ENCODE data around the gene PRELP.

DNA sequence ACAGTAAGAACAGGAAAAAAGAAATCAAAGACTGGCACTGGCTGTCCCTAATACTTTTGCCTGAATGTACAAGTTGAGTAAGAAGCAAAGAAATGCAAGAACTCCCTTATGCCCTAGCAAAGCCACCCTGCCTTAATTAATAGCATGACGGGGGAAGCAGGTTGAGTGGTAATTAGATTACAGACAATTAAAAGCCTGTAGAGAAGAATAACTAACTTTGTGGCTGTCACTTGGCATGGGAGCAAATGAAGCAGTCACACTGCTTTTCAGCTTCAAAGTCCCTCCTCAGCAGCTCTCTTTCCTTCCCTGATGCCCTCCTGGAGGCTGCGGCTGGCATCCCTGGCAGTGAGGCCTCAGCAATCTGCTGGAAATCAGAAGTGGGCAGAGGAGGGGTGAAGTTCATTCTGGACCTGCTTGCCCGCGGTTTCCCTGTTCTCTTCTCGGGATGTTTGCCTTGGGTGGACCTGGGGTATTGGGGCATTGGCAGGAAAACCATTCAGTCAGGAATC lies 21.7 kb downstream of the PRELP start:
- TF ChIP-seq SIN3A (IDR thresholded peaks at IDR 0.05; ENCODE audit: borderline replicate concordance, insufficient read depth, low read length), result no peak
- TF ChIP-seq POLR2AphosphoS5 (IDR thresholded peaks at IDR 0.05; ENCODE audit: low read depth, low read length), result no peak
- TF ChIP-seq TAF1 (IDR thresholded peaks at IDR 0.05; ENCODE audit: borderline replicate concordance, insufficient read depth, low read length), result no peak
- TF ChIP-seq, protein P1, sequence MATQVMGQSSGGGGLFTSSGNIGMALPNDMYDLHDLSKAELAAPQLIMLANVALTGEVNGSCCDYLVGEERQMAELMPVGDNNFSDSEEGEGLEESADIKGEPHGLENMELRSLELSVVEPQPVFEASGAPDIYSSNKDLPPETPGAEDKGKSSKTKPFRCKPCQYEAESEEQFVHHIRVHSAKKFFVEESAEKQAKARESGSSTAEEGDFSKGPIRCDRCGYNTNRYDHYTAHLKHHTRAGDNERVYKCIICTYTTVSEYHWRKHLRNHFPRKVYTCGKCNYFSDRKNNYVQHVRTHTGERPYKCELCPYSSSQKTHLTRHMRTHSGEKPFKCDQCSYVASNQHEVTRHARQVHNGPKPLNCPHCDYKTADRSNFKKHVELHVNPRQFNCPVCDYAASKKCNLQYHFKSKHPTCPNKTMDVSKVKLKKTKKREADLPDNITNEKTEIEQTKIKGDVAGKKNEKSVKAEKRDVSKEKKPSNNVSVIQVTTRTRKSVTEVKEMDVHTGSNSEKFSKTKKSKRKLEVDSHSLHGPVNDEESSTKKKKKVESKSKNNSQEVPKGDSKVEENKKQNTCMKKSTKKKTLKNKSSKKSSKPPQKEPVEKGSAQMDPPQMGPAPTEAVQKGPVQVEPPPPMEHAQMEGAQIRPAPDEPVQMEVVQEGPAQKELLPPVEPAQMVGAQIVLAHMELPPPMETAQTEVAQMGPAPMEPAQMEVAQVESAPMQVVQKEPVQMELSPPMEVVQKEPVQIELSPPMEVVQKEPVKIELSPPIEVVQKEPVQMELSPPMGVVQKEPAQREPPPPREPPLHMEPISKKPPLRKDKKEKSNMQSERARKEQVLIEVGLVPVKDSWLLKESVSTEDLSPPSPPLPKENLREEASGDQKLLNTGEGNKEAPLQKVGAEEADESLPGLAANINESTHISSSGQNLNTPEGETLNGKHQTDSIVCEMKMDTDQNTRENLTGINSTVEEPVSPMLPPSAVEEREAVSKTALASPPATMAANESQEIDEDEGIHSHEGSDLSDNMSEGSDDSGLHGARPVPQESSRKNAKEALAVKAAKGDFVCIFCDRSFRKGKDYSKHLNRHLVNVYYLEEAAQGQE (IDR thresholded peaks at IDR 0.05; ENCODE audit: insufficient read depth in 1 of 2, low read depth in 2 of 2, low read length in 2 of 2), result no peak
